HTERT RPE-1 (cell line): Measurements from ENCODE around the gene ZFAND3.
"Not testable (repeated sequence)": the region's sequence is repeated elsewhere in the genome, so short reads cannot be mapped to it uniquely, and the experiment has no call there.

Experiments
- in situ Hi-C: fragments of 300-500 bp; cut with MboI; formaldehyde crosslinking; loops from 4 replicates; pipeline ENCODE4 v1.14.3; 2020; ENCODE audit warnings: low sequenced_read_pairs

Gene ZFAND3

GRCh38 chr6:37891072-37891471 is 71.5 kb downstream of the ZFAND3 start:
- in situ Hi-C loops: no loop called here

- in situ Hi-C loops: no loop called here
These were observed 73.7 kb downstream of the ZFAND3 start for GRCh38 chr6:37893257-37893656.

GRCh38 chr6:37893734-37894133 is 74.2 kb downstream of the ZFAND3 start:
- in situ Hi-C loops: not testable (repeated sequence)

- in situ Hi-C loops: no loop called here
These were observed 75.1 kb downstream of the ZFAND3 start for GRCh38 chr6:37894585-37894984.

GRCh38 chr6:37897321-37897720 is 77.8 kb downstream of the ZFAND3 start:
- in situ Hi-C loops: no loop called here

- in situ Hi-C loops: no loop called here
These were observed 78.4 kb downstream of the ZFAND3 start for GRCh38 chr6:37897818-37898515.

- in situ Hi-C loops: no loop called here
These were observed 84.1 kb downstream of the ZFAND3 start for GRCh38 chr6:37903351-37904340.

- in situ Hi-C loops: no loop called here
These were observed 85.1 kb downstream of the ZFAND3 start for GRCh38 chr6:37904590-37904989.

- in situ Hi-C loops: no loop called here
These were observed 86.6 kb downstream of the ZFAND3 start for GRCh38 chr6:37906121-37906520.

- in situ Hi-C loops: no loop called here
These were observed 91.5 kb downstream of the ZFAND3 start for GRCh38 chr6:37910998-37911397.

- in situ Hi-C loops: no loop called here
These were observed 93.7 kb downstream of the ZFAND3 start for GRCh38 chr6:37913210-37913609.

GRCh38 chr6:37915463-37915862 is 95.9 kb downstream of the ZFAND3 start:
- in situ Hi-C loops: no loop called here

GRCh38 chr6:37916149-37916548 is 96.6 kb downstream of the ZFAND3 start:
- in situ Hi-C loops: no loop called here

GRCh38 chr6:37916675-37917074 is 97.1 kb downstream of the ZFAND3 start:
- in situ Hi-C loops: no loop called here

- in situ Hi-C loops: no loop called here
These were observed 98.0 kb downstream of the ZFAND3 start for GRCh38 chr6:37917566-37917965.

GRCh38 chr6:37919417-37920157 is 100.1 kb downstream of the ZFAND3 start:
- in situ Hi-C loops: no loop called here

GRCh38 chr6:37920667-37921066 is 101.1 kb downstream of the ZFAND3 start:
- in situ Hi-C loops: no loop called here

GRCh38 chr6:37922563-37922962 is 103.0 kb downstream of the ZFAND3 start:
- in situ Hi-C loops: no loop called here

GRCh38 chr6:37923514-37923913 is 104.0 kb downstream of the ZFAND3 start:
- in situ Hi-C loops: no loop called here

- in situ Hi-C loops: no loop called here
These were observed 107.1 kb downstream of the ZFAND3 start for GRCh38 chr6:37926661-37927060.

- in situ Hi-C loops: no loop called here
These were observed 108.7 kb downstream of the ZFAND3 start for GRCh38 chr6:37928217-37928616.
